ENCODE data around the gene DNAH3.
A peak's percentile ranks its signal among the peaks of the same experiment; 100 is the strongest.

Gene DNAH3

DNA sequence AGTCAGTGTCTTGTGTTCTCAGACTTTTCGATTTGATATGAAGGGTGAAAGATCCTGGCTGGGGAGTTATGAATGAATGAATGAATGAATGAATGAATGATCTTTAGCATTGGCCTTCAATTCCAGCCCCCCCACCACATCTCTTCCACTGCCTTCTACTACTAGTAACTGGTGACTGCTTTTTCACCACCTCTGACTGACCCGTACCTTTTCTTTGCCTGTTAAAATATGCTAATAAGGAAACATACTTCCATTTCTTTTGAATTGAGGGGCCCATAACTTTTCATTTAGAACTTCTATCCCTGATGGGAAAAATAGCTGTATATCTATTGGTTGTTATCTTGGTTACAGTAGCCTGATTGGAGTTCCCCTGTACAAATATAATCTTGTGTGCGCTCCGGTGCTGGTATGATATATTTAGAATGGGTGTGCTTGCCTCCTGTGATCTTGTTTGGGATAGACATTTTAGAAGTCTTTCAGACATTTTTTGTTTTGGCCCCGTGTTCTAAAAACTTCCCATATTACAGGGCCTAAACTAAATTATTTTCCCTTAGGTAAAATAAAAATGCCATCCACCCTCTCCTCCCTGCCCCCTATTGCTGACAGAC, 246.6 kb downstream of the DNAH3 start:
- DNase-seq (ENCODE audit: low spot score): no peak

DNA sequence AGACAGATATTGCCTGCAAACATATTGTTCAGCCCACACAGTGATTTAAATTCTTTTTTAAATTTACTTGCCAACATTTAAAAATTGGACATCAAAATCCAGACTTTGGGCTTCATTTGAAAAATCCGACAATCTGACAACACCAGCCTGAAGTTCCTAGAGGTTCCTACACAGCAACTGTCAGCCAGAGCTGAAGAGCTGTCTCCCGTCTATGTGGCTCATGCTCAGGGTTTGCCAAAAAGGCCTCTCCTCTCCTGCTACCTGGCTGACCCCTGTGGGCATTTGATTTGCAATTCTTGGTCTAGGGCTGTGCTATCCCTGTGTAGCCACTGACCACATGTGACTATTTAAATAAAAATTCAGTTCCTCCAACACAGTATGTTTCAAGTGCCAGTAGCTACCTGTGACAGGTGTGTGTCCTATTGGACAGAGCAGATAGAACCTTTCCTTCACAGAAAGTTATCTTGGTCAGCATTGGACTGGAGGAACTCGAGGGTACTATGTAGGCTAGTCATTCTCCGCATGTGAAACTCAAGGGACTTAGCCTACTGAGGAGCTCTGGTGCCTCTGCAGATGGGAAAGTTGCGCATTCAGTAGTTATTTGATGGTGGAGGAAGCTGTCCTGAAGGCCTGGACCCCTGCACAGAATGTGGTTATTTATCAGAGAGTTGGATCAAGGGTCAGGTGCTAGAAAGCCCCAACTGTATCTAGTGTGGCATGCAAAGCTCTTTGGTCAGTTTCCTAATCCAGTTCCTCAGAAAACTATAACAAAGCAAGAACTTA, 247.3 kb downstream of the DNAH3 start:
- DNase-seq (ENCODE audit: low spot score): no peak

GRCh38 chr16:20902426-20902825, 248.2 kb downstream of the DNAH3 start:
- no peak for DNase-seq (ENCODE audit: low spot score)

- peak; percentile 52 for DNase-seq (ENCODE audit: low spot score)
Observed at GRCh38 chr16:20901436-20902112, 249.1 kb downstream of the DNAH3 start.

- DNase-seq (ENCODE audit: low spot score): no peak
Observed at GRCh38 chr16:20901068-20901435, 249.6 kb downstream of the DNAH3 start.

- DNase-seq (ENCODE audit: low spot score): peak; percentile 98
Observed at GRCh38 chr16:20900299-20901067, 250.2 kb downstream of the DNAH3 start, which contains the start of the genes DCUN1D3 and LYRM1. DCUN1D3 (minus strand) TSS chr16:20900358; CDS start chr16:20862538, 37,820 bp downstream. LYRM1 (plus strand) TSS chr16:20900771; CDS start chr16:20915556, 14,785 bp downstream.

DNA sequence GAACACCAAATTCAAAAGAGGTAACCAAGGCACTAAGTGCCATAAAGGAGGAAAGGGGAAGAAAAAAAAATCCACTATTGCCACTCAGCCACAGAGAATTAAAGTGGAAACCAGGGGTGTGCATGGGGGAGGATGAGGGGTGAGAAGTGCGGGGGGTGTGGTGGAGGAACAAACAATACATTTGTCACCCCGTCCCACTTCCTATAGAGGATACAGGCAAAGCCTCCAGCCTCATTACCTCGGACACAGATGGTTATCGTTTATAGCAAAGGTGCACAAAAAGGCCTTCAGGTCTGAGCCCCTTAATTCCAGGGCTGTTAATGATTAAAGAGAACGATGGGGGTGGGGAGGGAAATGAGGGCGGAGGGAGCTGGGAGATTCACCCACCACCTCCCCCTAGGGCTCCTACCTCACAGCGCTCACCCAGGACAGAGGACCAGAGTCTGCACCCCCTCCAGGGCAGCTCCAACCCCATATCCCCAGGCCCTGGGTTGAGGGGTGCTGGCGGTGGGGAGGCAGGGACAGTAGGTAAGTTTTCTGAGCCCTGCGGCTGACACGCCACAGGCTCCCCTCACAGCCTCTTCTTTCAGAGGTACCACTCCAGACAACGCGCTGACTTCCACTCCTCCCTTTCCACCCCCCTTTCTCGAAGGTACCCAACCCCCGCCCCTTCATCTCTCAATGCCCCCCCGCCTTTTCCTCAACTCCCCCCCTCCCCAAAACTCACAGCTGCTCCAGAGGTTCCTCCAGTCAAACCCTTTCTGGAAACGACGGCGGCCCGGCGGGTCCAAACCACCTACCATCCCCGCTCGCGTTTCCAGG, 251.0 kb downstream of the DNAH3 start:
- DNase-seq (ENCODE audit: low spot score): no peak

DNA sequence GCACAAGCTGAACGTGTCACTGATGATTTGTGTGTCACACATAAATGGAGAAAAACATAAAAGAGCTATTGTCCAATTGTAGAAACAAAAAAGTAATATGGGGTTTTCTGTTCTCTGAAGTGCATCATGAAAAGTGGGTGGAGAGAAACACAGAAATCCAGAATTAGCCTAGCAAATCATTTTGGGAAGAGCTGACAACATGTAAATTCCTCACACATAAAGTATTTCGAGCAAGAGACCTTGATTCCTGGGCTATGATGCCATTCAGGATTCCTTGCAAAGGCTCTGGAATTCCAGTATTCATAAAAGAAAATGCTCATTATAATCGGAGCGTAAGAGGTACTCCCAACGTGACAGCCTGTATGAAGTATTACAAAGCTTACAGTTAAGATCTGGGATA, 251.6 kb downstream of the DNAH3 start:
- DNase-seq (ENCODE audit: low spot score): no peak

- no peak for DNase-seq (ENCODE audit: low spot score)
Observed at GRCh38 chr16:20897922-20898321, 252.7 kb downstream of the DNAH3 start.

DNA sequence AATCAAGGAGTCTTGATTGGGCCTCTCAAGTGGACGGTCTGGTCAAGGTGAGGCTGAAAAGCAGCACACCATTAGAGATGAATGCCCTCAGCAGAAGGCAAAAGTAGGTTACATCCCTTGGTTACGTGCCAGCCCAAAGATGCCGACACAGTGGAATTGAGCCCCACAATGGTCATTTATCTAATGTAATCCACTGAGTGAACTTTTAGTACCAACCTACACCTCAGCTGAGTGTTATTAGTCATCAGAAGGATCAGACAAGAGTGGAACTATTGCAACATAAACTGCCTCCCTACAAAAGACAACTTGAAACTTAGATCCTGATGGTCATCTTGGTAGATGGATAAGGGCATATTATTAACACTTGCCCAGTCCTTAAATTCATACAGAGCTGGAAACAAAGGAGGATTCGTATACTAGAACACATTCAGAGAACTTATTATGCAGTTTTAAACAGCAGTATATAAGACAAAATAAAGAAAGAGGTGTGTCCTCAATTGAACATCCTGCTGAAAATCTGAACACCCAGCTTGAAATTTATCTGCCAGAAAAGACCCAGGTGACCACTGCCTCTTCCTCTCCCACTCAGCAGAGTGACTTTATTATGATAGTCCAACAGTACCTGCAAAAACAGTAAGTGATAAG, 253.3 kb downstream of the DNAH3 start:
- DNase-seq (ENCODE audit: low spot score): no peak

DNA sequence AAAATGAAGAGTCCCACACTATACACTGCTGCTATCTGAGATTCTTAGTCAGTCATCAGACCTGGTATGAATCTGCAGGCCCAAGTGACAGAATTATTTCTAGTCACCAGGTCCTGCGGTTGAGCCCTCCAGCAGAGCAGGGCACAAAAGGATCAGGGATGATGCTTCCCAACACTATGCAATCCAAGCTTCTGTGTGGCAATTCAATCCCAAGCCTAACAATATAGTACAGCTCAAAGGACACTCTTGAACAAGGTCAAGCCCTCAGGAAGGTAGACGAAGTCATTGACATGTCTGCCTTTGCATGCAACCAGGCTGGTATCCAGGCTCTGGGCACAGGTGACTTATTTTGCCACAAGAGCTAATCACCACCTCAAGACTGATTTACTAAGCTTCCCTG, 256.3 kb downstream of the DNAH3 start:
- DNase-seq (ENCODE audit: low spot score): no peak

DNA sequence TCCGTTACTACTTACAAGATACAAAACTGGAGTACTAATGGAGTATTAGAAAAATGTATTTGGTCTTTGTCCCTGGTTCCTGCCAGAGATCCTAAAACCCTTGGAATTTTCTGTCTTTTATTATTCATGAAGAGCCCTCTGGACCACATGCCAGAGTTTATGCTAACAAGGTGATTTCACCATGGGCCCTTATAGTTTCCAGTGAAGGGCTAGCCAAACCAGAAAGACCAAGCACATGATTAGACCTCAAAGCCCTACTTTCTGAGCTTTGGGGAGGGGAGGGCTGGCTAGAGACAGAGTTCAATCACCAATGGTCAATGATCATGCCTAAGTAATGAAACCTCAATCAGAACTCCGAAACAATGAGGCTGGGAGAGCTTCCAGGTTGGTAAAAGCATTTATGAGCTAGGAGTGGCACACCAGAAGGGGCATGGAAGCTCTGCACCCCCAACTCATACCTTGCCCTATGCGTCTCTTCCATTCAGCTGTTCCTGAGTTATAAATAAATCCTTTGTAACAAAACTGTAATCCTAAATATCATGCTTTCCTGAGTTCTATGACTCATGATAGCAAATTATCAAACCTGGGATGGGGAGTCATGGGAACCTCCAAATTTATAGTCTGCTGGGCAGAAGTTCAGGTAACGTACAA, 260.9 kb downstream of the DNAH3 start:
- no peak for DNase-seq (ENCODE audit: low spot score)

DNA sequence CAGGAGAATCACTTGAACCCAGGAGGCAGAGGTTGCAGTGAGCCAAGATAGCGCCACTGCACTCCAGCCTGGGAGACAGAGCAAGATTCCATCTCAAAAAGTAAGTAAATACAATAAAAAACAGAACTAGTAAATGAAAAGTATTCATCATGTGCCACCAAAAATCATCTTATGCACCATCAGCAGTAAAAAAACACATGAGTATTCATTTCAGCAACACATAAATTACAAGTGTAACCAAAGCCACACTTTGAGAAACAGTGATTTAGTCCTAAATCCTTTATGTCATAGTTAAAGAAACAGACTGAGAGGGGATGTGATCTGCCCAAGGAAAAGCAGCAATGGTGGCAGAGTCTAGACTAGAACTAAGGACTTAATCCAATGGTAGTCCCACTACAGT, 263.4 kb downstream of the DNAH3 start:
- no peak for DNase-seq (ENCODE audit: low spot score)

DNA sequence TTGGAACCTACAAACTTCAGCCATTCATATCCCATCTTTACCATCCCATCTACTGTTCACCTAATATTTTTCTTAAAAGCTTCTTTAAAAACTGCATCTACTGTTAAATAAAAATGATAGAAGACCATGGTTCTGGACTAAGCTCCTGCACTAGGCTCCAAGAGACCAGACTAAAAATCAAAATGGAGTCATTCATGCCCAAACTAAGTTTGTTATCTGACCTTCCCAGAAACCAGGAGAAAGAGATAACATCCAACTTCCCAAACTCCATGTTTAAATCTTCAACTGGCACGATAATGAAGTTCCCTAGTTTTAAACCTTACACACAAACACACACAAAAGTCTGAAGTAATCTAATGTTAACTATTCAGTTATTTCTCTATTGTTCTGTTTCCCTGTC, 264.3 kb downstream of the DNAH3 start:
- DNase-seq (ENCODE audit: low spot score): no peak

- no peak for DNase-seq (ENCODE audit: low spot score)
Observed at GRCh38 chr16:20884240-20884556, 266.4 kb downstream of the DNAH3 start.

DNA sequence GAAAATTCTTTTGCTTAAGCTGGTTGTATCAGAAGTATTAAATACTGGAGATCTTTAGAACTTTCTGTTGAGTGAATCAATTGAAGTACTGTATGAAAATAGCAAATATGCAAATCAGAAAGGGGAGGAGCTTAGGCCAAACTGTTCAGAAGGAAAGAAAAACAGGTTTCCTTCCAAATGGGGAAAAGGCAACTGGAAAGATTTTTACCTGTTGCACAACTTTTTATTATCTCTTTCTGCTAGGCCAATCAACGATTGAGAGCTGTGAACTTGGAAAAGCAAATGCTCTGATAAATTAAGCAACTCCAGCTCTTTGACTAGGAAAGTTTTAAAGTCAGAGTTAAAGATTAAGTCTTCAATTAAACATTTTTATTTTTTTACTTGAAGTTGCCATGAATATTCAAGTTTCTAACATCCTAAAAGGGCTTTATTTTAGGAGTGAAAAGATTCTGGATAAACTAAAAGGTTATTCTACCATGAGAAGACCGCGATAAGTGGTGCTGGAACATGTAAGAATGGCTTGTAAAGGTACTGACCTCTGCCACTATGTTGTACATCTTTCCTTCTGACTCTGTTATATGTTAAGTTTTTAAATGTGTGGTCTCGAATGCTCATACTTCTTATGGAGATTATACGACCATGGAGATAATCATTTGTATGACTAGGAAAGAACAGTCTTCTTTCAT, 266.9 kb downstream of the DNAH3 start:
- no peak for DNase-seq (ENCODE audit: low spot score)
